HepG2 (cell line): Measurements from ENCODE around the gene AS3MT. TPM values are rescaled to one million over a fixed set of nuclear protein-coding genes. Genes with fewer than 3 reads are reported as not detected.

Experiments
- CEBPZ ChIP-seq: IDR thresholded peaks from 2 replicates; pipeline ENCODE4 v1.6.1; 2012; ENCODE audit warnings: low read length, improper control_type of control experiment
- NR0B2 ChIP-seq: sonication (generic); formaldehyde crosslinking; IDR thresholded peaks from 2 replicates; pipeline ENCODE4 v1.4.0; 2020; ENCODE audit warnings: mild to moderate bottlenecking, missing genetic modification reagents
- NRL ChIP-seq: sonication (generic); formaldehyde crosslinking; IDR thresholded peaks from 2 replicates; pipeline ENCODE4 v1.5.0; 2020; ENCODE audit warnings: missing genetic modification reagents, mild to moderate bottlenecking, moderate library complexity, borderline replicate concordance
- PHF8 ChIP-seq: sonication (generic); formaldehyde crosslinking; IDR thresholded peaks from 2 replicates; pipeline ENCODE4 v1.5.0; 2020; ENCODE audit warnings: missing genetic modification reagents
- THAP9 ChIP-seq: sonication (generic); formaldehyde crosslinking; IDR thresholded peaks from 2 replicates; pipeline ENCODE4; 2020; ENCODE audit warnings: missing genetic modification reagents, mild to moderate bottlenecking, borderline replicate concordance
- ZHX2 ChIP-seq, 2 experiments: sonication (generic) in 1 of 2; formaldehyde crosslinking in 1 of 2; IDR thresholded peaks; 2 replicates each; pipeline versions ENCODE4 v1.6.1 to v1.9.0; 2014 to 2022; ENCODE audit warnings: antibody characterized with exemption in 1 of 2, borderline replicate concordance in 1 of 2, inconsistent platforms in 1 of 2, low read depth in 1 of 2, missing genetic modification reagents in 1 of 2
- ZNF547 ChIP-seq: sonication (generic); formaldehyde crosslinking; IDR thresholded peaks from 2 replicates; pipeline ENCODE4 v1.5.1; 2020; ENCODE audit warnings: mild to moderate bottlenecking, missing genetic modification reagents
- ZNF629 ChIP-seq: sonication (generic); formaldehyde crosslinking; conservative IDR thresholded peaks from 2 replicates; pipeline ENCODE4 v1.5.0; 2020; ENCODE audit warnings: missing genetic modification reagents
- ZNF784 ChIP-seq: sonication (generic); formaldehyde crosslinking; IDR thresholded peaks from 2 replicates; pipeline ENCODE4 v1.5.1; 2020; ENCODE audit warnings: missing genetic modification reagents, mild to moderate bottlenecking, borderline replicate concordance
- ZUFSP ChIP-seq: sonication (generic); formaldehyde crosslinking; IDR thresholded peaks from 2 replicates; pipeline ENCODE4 v1.9.0; 2021; ENCODE audit warnings: missing genetic modification reagents, mild to moderate bottlenecking, borderline replicate concordance
- polyA plus RNA-seq, 8 experiments: library from polyadenylated mRNA; depleted of rRNA in 3 of 8; stranded (reverse) in 7 of 8; unstranded in 1 of 8; fragments of >200 nt; fragmentation: Illumina TruSeq in 4 of 8; extraction: Trizol in 4 of 8; gene quantifications; 2 replicates each; pipeline versions ENCODE4 v1.2.1 to v1.2.3, GENCODE V29; 2011 to 2016; ENCODE audit warnings: low read depth in 4 of 8, missing spikeins in 1 of 8, mixed read lengths in 1 of 8; ENCODE audit not compliant: insufficient read depth in 1 of 8
- total RNA-seq, 5 experiments: library from RNA; depleted of rRNA; stranded (reverse); fragments of >200 nt; fragmentation: Illumina TruSeq; extraction: Trizol; gene quantifications; 2 replicates each; pipeline ENCODE4 v1.2.3, GENCODE V29; 2016; ENCODE audit warnings: low read depth in 1 of 5

Gene AS3MT
- total and polyA plus RNA-seq, 2 of the 13 experiments (the other 11 are each of a cell fraction or from before 2014, with no cell fraction given): 8.7 to 17.4 TPM

- TF ChIP-seq THAP9 (CRISPR knock-in tag) (peak; percentile 39; the same call in 1 of the 2 replicates), ZNF629 (CRISPR knock-in tag) (0 out of 2 replicates have a peak, but pooled peaks have one; percentile 8), NR0B2 (CRISPR knock-in tag) (no peak; the same call in 1 of the 2 replicates), ZNF547 (peak; percentile 23; the same call in 1 of the 2 replicates), NRL (peak; percentile 72), CEBPZ (no peak), ZUFSP (CRISPR knock-in tag) (no peak), ZNF784 (CRISPR knock-in tag) (peak; percentile 54; the same call in 1 of the 2 replicates), ZHX2 (IDR thresholded peaks at IDR 0.05; ENCODE audit: low read depth) (no peak), ZHX2 (CRISPR knock-in tag; IDR thresholded peaks at IDR 0.05; ENCODE audit: borderline replicate concordance) (no peak), PHF8 (peak; percentile 59; the same call in 1 of the 2 replicates)
Observed at GRCh38 chr10:102919246-102919959, 50.1 kb downstream of the AS3MT start (continued).
